Duodenal mucosa (tissue), 2 donors: ENCODE measurements around the gene ARHGAP27.
"Not testable (repeated sequence)": the region's sequence is repeated elsewhere in the genome, so short reads cannot be mapped to it uniquely, and the experiment has no call there.

Experiments
- H3K27ac ChIP-seq: one replicate; pipeline ENCODE4 v1.7.0; 2013; ENCODE audit warnings: low read depth, low read length
- H3K27me3 ChIP-seq, 2 donors: one replicate each; pipeline ENCODE4 v1.7.0; 2013; ENCODE audit warnings: low read length in 2 of 2, control low read depth in 1 of 2; ENCODE audit not compliant: insufficient read depth in 2 of 2, control insufficient read depth in 1 of 2
- H3K36me3 ChIP-seq, 2 donors: one replicate each; pipeline ENCODE4 v1.7.0; 2013; ENCODE audit warnings: low read length in 2 of 2, control low read depth in 1 of 2; ENCODE audit not compliant: insufficient read depth in 2 of 2, control insufficient read depth in 1 of 2
- H3K4me1 ChIP-seq, 2 donors: one replicate each; pipeline ENCODE4 v1.7.0; 2013; ENCODE audit warnings: low read length in 2 of 2, control low read depth in 1 of 2; ENCODE audit not compliant: insufficient read depth in 2 of 2, control insufficient read depth in 1 of 2
- H3K4me3 ChIP-seq, 2 donors: one replicate each; pipeline ENCODE4 v1.7.0; 2013; ENCODE audit warnings: low read length in 2 of 2, low read depth in 1 of 2
- H3K9ac ChIP-seq, 2 donors: one replicate each; pipeline ENCODE4 v1.7.0; 2013; ENCODE audit warnings: low read length in 2 of 2, low read depth in 1 of 2
- H3K9me3 ChIP-seq, 2 donors: one replicate each; pipeline ENCODE4 v1.7.0; 2013; ENCODE audit warnings: low read length in 2 of 2, control low read depth in 1 of 2; ENCODE audit not compliant: control insufficient read depth in 1 of 2

ARHGAP27 gene

DNA sequence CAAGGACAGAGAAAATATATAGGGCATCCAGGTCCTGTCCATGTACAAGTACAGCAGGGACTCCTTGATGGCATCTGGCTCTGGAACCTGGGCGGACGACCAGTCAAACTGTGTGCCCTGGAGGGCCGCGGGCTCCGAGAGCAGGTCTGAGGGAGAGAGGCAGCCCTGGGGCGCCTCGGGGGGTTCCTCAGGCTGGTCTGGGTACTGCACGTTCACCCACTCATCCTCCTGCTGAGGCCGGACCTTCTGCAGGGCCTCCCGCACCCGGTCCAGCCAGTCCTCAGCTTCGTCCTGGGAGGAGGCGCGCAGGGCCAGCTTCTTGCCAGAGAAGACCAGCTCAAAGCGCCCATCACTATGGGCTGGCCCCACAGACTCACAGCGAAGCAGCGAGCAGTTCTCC lies 21.1 kb upstream of the ARHGAP27 start:
- H3K36me3 ChIP-seq, H3K27ac ChIP-seq, H3K4me3 ChIP-seq, H3K9ac ChIP-seq, H3K4me1 ChIP-seq, H3K27me3 ChIP-seq, H3K9me3 ChIP-seq: not testable (repeated sequence)

DNA sequence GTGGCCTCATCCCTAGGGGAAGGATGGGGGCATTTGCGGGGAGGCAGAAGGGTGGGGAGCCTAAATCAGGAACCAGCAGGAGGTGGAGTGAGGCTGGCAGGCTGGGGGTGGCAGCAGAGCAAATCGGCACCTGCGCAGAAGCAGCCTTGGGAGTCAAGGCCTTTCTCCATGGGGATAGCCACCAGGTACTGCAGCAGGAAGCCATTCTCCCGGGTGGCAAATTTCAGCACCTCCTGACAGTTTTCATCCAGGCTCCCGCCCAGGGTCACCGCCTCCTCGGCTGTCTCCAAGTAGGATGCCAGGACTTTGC lies 20.5 kb upstream of the ARHGAP27 start:
- H3K4me1 ChIP-seq, H3K27ac ChIP-seq, H3K4me3 ChIP-seq, H3K9me3 ChIP-seq, H3K9ac ChIP-seq, H3K36me3 ChIP-seq, H3K27me3 ChIP-seq: not testable (repeated sequence)

DNA sequence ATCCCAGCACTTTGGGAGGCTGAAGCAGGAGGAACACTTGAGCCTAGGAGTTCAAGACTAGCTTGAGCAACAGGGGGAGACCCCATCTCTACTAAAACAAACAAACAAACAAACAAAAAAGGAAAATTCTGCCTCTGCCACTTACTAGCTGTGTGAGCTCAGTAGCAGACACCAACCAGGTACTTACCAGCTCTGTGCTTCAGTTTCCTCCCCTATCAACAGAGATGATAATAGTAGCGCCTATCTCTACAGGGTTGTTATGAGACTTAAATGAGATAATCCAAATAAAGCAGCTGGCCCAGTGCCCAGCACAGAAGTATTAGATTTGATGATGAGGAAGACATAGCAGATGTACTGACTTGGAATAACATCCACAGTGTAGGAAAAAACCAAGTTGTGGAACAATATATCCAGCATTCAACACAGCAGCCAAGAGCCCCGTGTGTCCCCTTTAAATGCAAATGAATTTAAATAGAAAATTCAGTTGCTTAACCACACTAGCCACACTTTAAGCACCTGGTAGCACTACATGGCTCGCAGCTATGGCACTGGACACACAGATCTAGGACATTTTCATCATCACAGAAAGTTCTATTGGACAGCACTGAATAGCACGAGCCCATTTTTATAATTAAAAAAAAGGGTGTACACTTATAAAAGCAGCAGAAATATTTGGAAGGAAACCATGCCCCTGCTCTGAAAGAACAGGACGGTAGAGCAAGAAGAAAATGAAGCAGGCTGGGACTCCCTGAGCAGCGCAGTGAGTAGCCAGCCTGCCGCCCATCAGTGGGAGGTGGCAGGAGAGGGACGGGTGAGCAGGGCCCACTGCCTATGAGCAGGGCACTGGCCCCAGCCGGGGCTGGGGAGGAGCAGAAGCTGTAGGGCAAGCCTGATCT lies 19.9 kb upstream of the ARHGAP27 start:
- H3K9me3 ChIP-seq, H3K4me1 ChIP-seq, H3K36me3 ChIP-seq, H3K27me3 ChIP-seq, H3K27ac ChIP-seq, H3K4me3 ChIP-seq, H3K9ac ChIP-seq: not testable (repeated sequence)

DNA sequence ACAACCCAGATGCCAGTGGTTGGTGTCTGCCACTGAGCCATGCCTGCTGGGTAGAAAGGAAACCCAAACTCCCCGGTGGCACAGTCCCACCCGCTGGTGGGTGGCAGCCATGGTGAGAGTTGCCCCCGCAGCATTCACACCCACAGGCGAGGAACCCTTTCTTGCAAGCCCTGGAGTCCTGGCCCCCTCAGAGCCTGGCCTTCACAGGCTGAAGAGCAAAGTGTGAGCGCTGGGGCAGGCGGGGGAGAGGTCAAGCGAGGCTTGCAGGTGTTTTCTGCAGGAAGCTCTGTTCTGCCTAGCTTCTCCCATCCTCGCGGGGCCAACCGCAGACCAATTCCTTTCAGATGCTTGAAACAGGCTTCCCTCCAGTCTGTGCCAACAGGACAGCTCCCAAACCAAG lies 19.0 kb upstream of the ARHGAP27 start:
- not testable (repeated sequence) for H3K9me3 ChIP-seq, H3K9ac ChIP-seq, H3K4me3 ChIP-seq, H3K36me3 ChIP-seq, H3K4me1 ChIP-seq, H3K27me3 ChIP-seq, H3K27ac ChIP-seq

DNA sequence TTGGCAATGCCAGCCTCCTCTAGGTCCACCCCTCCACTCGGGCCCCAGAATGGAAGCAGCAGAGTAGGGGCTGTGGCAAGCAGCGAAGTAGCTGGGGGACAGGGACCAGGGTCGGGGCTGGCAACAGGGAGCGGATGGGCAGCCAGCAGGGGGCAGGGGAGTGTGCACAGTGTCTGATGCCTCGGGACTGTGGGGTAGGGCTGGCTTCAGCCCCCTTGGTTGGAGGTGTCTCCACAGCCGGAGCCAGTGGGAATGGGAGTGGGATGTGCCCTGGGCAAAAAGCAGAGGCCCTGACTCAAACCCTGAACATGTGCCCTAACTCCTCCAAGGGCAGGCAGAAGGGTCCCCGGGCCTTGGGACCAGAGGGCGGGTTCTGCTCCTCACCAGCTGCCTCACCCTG lies 18.5 kb upstream of the ARHGAP27 start:
- peaks cover 0 to 3% of the 10 kb centered on the region in 2 donors for H3K36me3 ChIP-seq
- no peaks in the 10 kb centered on the region for H3K4me1 ChIP-seq
- H3K27ac ChIP-seq = no peak overlapping the region
- no peaks in the 10 kb centered on the region for H3K9me3 ChIP-seq
- H3K27me3 ChIP-seq = no peaks in the 10 kb centered on the region
- no peak overlapping the region for H3K4me3 ChIP-seq
- no peak overlapping the region for H3K9ac ChIP-seq

DNA sequence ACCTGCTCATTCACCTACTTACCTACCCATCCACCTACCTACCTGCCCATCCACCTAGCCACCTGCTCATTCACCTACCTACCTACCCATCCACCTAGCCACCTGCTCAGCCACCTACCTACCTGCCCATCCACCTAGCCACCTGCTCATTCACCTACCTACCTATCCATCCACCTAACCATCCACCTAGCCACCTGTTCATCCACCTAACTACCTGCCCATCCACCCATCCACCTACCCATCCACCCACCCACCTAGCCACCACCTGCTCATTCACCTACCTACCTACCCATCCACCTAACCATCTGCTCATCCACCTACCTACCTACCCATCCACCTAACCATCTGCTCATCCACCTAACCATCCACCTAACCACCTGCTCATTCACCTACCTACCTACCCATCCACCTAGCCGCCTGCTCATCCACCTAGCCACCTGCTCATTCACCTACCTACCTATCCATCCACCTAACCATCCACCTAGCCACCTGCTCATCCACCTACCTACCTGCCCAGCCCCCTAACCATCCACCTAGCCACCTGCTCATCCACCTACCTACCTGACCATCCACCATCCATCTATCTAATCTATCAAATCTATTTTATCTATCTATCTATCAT lies 17.1 kb upstream of the ARHGAP27 start:
- not testable (repeated sequence) for H3K27me3 ChIP-seq, H3K9ac ChIP-seq, H3K4me1 ChIP-seq, H3K9me3 ChIP-seq, H3K4me3 ChIP-seq, H3K36me3 ChIP-seq, H3K27ac ChIP-seq

DNA sequence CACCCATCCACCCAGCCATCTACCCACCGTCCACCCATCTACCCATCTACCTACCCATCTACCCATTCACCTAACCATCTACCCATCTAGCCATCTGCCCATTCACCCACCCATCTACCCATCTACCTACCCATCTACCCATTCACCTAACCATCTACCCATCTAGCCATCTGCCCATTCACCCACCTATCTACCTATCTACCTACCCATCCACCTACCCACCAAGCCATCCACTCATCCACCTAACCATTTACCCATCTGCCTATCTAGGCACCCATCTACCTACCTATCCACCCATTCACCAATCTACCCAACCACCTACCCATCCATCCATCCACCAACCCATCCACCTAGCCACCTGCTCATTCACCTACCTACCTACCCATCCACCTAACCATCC lies 16.6 kb upstream of the ARHGAP27 start:
- not testable (repeated sequence) for H3K27ac ChIP-seq, H3K36me3 ChIP-seq, H3K4me3 ChIP-seq, H3K9ac ChIP-seq, H3K9me3 ChIP-seq, H3K4me1 ChIP-seq, H3K27me3 ChIP-seq

DNA sequence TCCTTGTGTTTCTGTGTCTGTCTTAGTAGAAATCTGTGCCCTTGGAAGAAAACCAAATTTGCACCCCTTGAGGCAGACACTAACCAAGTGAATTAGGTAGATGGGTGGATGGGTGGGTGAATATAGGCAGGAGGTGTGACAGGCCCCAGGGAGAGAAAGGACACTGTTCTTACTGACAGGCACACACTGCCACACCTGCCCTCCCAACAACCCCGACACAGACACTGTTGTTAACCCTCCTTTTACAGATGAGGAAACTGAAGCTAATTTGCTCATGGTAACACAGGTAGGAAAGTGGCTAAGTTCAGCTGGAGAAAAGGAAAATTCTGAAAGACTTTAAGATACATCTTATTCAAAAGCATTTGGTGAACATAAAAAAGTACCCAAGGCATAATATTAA lies 15.8 kb upstream of the ARHGAP27 start:
- not testable (repeated sequence) for H3K4me1 ChIP-seq, H3K4me3 ChIP-seq, H3K27ac ChIP-seq, H3K36me3 ChIP-seq, H3K9me3 ChIP-seq, H3K9ac ChIP-seq, H3K27me3 ChIP-seq

DNA sequence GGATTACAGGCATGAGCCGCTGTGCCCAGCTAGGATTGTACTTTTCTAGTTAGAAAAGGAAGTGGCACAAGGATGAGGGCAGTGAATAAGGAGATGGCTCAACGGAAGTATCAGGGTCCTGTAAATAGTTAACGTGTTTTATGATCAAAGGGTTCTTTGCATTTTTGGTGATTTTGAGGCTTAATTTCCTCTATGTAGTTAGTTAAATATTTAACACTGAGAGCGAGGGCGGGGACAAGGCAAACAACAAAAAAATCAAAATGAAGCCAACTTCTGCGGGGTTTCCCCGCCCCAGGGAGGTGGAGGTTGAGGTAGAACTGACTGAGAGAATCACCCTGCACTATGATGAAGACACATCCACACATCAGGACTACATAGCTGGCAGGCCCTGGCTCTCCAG lies 15.4 kb upstream of the ARHGAP27 start:
- H3K9ac ChIP-seq, H3K27ac ChIP-seq, H3K4me1 ChIP-seq, H3K4me3 ChIP-seq, H3K36me3 ChIP-seq, H3K9me3 ChIP-seq, H3K27me3 ChIP-seq: not testable (repeated sequence)

DNA sequence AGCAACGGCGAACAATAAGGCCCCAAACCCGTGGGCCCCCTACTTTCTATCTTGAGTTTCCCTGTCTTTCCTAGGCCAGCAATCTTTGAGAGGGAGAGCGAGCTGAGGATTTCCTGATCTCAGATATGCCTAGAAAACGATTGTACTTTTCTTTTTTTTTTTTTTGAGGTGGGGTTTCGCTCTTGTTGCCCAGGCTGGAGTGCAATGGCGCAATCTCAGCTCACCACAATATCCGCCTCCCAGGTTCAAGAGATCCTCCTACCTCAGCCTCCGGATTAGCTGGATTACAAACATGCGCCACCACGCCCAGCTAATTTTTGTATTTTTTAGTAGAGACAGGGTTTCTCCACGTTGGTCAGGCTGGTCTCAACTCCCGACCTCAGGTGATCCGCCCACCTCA lies 15.0 kb upstream of the ARHGAP27 start:
- not testable (repeated sequence) for H3K9ac ChIP-seq, H3K4me3 ChIP-seq, H3K27ac ChIP-seq, H3K27me3 ChIP-seq, H3K36me3 ChIP-seq, H3K4me1 ChIP-seq, H3K9me3 ChIP-seq
